Right lobe of liver (tissue), 4 donors: Measurements from ENCODE around the gene HELZ2.

Experiments used
- POLR2A ChIP-seq: fragments of 450-650 bp; IDR thresholded peaks from one replicate; pipeline ENCODE4 v1.6.1; 2017; ENCODE audit warnings: antibody characterized with exemption, mild to moderate bottlenecking
- TF ChIP-seq, protein P1 (sequence below), 4 donors: fragments of 200-600 bp in 3 of 4; fragments of 450-650 bp in 1 of 4; IDR thresholded peaks; one replicate each; pipeline versions ENCODE4 v1.5.1 to v1.8.0; 2016 to 2022; ENCODE audit warnings: antibody characterized with exemption in 4 of 4, mild to moderate bottlenecking in 2 of 4
- donor health status: DM: no; HTN: no; CAD: no.
- donor health status: DM: no; HTN: no; CAD: no.
- donor health status: DM: no; HTN: yes; CAD: no.

DNA sequence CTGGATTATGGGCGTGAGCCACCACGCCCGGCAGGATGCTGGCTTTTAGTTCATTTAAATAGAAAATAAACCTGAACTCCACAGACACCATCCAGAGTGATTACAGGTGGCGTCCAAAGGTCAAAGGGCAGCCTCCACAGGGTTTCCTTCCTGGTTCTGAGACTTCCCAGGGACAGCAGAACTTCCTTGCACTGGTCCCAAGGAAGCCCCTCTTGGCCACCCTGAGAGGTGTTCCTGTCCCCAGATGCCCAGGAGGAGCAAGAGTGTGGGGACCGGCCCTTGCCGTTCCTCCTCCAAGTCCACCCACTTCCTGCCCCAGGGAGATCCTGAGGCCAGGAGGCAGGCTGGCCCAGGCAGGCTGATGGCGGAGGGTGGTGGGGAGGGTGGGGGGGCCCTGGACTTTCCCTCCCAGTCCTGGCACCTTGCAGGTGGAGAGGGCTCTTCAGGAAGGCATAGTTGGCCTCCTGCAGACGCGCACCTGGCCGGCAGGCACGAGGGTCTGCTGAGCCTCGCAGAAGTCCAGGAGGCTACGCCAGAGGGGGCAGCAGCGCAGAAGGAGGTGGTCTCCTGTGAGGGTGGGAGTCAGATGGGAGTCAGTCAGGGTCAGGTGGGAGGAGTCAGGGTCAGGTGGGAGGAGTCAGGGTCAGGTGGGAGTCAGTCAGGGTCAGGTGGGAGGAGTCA, 15.1 kb downstream of the HELZ2 start:
- no peak for TF ChIP-seq POLR2A
- TF ChIP-seq, protein P1, sequence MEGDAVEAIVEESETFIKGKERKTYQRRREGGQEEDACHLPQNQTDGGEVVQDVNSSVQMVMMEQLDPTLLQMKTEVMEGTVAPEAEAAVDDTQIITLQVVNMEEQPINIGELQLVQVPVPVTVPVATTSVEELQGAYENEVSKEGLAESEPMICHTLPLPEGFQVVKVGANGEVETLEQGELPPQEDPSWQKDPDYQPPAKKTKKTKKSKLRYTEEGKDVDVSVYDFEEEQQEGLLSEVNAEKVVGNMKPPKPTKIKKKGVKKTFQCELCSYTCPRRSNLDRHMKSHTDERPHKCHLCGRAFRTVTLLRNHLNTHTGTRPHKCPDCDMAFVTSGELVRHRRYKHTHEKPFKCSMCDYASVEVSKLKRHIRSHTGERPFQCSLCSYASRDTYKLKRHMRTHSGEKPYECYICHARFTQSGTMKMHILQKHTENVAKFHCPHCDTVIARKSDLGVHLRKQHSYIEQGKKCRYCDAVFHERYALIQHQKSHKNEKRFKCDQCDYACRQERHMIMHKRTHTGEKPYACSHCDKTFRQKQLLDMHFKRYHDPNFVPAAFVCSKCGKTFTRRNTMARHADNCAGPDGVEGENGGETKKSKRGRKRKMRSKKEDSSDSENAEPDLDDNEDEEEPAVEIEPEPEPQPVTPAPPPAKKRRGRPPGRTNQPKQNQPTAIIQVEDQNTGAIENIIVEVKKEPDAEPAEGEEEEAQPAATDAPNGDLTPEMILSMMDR (IDR thresholded peaks at IDR 0.05) = no peak
